Measurements from ENCODE around the gene ERICH6B. TPM values are rescaled to one million over a fixed set of nuclear protein-coding genes. Genes with fewer than 3 reads are reported as not detected.

Gene ERICH6B
- total RNA-seq, 1 donor from 2014 or later: not detected

DNA sequence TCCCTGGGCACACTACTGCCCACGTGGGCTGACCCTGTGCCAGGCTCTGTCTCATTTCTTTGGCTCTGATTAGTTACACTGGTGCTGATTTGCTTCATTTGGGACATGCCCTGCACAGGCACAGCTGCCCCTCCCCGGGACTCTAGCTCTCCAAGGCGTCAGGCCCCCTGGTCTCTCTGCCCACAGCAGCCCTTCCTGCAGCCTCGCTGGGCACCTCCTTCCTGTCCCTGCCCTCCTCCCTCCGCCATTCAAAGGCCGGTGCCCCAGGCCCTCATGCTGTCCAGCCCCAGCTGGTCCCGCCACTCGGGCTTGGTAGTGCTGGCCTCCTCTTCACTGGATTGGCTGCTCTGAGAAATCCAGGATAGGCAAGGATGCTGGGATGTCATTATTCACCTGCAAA, 73.1 kb downstream of the ERICH6B start:
- intact Hi-C loops (cut with DNase I): no loop called here
- Histone ChIP-seq H3K27me3 (ENCODE audit: low read depth) (no peaks in the 10 kb centered on the region), H3K27ac (no peak overlapping the region), H3K9me3 (no peaks in the 10 kb centered on the region), H3K4me3 (no peak overlapping the region), H3K36me3 (no peaks in the 10 kb centered on the region), H3K4me1 (no peaks in the 10 kb centered on the region)
- DNase-seq: no peak
- TF ChIP-seq, protein P1, sequence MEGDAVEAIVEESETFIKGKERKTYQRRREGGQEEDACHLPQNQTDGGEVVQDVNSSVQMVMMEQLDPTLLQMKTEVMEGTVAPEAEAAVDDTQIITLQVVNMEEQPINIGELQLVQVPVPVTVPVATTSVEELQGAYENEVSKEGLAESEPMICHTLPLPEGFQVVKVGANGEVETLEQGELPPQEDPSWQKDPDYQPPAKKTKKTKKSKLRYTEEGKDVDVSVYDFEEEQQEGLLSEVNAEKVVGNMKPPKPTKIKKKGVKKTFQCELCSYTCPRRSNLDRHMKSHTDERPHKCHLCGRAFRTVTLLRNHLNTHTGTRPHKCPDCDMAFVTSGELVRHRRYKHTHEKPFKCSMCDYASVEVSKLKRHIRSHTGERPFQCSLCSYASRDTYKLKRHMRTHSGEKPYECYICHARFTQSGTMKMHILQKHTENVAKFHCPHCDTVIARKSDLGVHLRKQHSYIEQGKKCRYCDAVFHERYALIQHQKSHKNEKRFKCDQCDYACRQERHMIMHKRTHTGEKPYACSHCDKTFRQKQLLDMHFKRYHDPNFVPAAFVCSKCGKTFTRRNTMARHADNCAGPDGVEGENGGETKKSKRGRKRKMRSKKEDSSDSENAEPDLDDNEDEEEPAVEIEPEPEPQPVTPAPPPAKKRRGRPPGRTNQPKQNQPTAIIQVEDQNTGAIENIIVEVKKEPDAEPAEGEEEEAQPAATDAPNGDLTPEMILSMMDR (IDR thresholded peaks at IDR 0.05): no peak
- no peak for ATAC-seq

DNA sequence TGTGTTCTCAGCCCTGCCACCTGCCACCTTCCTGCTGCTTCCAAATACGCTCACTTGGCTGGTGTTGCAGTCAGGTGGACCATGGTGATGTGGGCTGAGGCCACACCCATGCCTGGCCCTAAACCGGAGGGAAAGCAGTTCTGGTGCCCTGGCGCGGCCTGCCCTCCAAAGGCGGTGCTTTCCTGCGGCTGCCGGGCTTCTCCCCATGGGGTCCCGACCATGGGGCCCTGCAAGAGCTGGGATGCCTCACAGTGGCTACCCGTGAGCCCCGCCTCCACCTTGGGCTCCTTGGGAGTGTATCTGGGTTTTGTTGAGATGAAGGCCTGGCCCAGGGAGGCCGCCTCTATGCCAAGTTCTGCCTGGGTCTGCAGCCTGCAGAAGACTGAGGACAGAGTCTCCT, 73.7 kb downstream of the ERICH6B start:
- TF ChIP-seq, protein P1 (IDR thresholded peaks at IDR 0.05): no peak
- Histone ChIP-seq H3K4me3 (no peak overlapping the region), H3K27me3 (ENCODE audit: low read depth) (no peaks in the 10 kb centered on the region), H3K9me3 (no peaks in the 10 kb centered on the region), H3K27ac (no peak overlapping the region), H3K36me3 (no peaks in the 10 kb centered on the region), H3K4me1 (no peaks in the 10 kb centered on the region)
- no peak for DNase-seq
- ATAC-seq: no peak
- intact Hi-C loops (cut with DNase I): no loop called here

DNA sequence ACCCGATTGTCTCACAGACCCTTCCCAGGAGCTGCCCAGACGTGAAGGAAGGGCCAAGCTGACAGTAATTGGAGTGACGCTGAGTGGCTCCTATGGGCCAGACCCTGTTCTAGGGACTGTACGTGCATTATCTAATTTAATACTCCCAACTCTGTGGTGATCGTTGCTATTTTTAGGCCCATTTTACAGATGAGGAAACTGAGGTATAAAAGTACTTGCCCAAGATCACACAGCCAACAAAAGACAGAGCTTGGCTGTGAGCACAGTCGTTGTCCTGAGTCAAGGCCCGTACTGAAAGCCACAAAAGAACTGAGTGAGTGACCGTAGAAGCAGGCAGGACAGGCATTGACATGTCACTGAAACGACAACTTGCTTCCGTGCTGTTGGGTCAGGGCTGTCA, 74.7 kb downstream of the ERICH6B start:
- no peaks in the 10 kb centered on the region for H3K4me1 ChIP-seq
- peaks cover 7% of the 10 kb centered on the region for H3K36me3 ChIP-seq
- TF ChIP-seq, protein P1 (IDR thresholded peaks at IDR 0.05): no peak
- H3K4me3 ChIP-seq: no peak overlapping the region
- H3K27ac ChIP-seq: no peak overlapping the region
- no peaks in the 10 kb centered on the region for H3K9me3 ChIP-seq
- H3K27me3 ChIP-seq (ENCODE audit: low read depth): no peaks in the 10 kb centered on the region
- DNase-seq (no peak), ATAC-seq (no peak)
- intact Hi-C loops (cut with DNase I): no loop called here

DNA sequence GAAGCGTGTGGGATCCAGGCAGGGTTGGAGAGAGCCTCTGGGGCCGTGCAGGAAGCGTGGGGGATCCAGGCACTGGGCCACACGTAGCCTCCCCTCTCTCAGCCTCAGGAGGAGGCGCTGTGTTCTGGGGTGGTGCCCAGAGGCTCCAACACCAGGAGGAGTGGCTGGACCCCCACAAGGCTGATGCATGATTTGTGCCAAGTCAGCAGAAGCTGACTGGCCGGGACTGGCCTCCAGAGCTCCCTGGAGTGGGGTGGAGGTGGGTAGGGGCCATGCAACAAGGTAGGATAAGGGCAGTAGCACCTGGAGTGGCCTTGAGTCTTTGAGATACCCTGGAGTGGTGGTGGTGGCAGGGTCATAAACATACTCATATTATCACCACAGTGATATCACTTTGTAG, 75.3 kb downstream of the ERICH6B start:
- DNase-seq (no peak), ATAC-seq (no peak)
- Histone ChIP-seq H3K27ac (no peak overlapping the region), H3K4me3 (no peak overlapping the region), H3K36me3 (peaks cover 14% of the 10 kb centered on the region), H3K9me3 (no peaks in the 10 kb centered on the region), H3K4me1 (no peaks in the 10 kb centered on the region), H3K27me3 (ENCODE audit: low read depth) (no peaks in the 10 kb centered on the region)
- intact Hi-C loops (cut with DNase I): no loop called here
- TF ChIP-seq, protein P1 (IDR thresholded peaks at IDR 0.05): no peak

DNA sequence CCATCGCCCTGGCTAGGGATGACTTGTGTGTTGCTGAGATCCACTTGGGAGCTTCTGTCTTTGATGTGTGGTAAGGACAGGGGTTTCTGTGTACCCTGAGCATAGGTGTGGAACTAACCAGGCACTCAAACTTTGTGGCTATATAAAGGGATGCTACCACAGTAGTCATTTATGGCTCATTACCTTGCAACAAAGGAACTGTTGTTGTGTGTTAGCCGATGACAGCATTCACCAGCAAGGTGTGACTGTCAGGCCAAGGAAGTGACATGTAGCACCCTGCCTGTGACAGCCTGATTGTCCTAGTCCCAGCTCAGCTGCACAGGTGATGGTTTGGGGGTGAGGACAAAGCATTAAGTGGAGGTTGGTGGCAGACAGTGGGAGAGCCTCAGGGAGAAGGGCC, 77.2 kb downstream of the ERICH6B start:
- TF ChIP-seq, protein P1 (IDR thresholded peaks at IDR 0.05): no peak
- H3K4me3 ChIP-seq: no peak overlapping the region
- H3K36me3 ChIP-seq: peaks cover 32% of the 10 kb centered on the region
- H3K9me3 ChIP-seq: no peaks in the 10 kb centered on the region
- no peak overlapping the region for H3K27ac ChIP-seq
- intact Hi-C loops (cut with DNase I): no loop called here
- H3K27me3 ChIP-seq (ENCODE audit: low read depth): no peaks in the 10 kb centered on the region
- DNase-seq (no peak), ATAC-seq (no peak)
- no peaks in the 10 kb centered on the region for H3K4me1 ChIP-seq

DNA sequence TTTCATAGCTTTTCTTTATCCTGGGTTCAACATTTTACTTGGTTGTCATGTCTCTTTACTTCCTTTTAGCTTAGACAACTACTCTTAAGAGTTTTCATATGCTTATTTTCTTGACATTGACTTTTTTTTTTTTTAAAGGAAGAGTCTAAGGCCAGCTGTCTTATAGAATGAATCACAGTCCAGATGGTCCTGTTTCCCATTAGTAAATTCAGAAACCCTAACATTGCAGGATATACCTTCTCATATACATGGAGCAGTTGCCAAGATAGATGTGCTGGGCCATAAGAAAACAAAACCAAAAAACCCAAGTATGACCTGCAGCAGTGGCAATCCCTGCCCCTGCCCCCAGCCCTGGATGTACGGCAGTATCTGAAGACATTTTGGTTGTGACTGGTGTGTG, 78.0 kb downstream of the ERICH6B start:
- TF ChIP-seq, protein P1 (IDR thresholded peaks at IDR 0.05): no peak
- intact Hi-C loops (cut with DNase I): no loop called here
- Histone ChIP-seq H3K27ac (no peak overlapping the region), H3K4me1 (no peaks in the 10 kb centered on the region), H3K9me3 (no peaks in the 10 kb centered on the region), H3K36me3 (peaks cover 39% of the 10 kb centered on the region), H3K27me3 (ENCODE audit: low read depth) (no peaks in the 10 kb centered on the region), H3K4me3 (no peak overlapping the region)
- ATAC-seq (no peak), DNase-seq (no peak)

All from lower lobe of right lung (tissue), 2 donors.